ENCODE data around the gene HKDC1.
A peak's percentile ranks its signal among the peaks of the same experiment; 100 is the strongest.

HKDC1 gene

GRCh38 chr10:69261184-69261583, 41.1 kb downstream of the HKDC1 start:
- H3K4me3 ChIP-seq (replicated peaks; ENCODE audit: low read depth, low read length), result no peak overlapping the region
- TF ChIP-seq CTCF (IDR thresholded peaks at IDR 0.05; ENCODE audit: low read length, missing control alignments), result no peak
- DNase-seq (ENCODE audit: low read depth), result no peak

- no peak for TF ChIP-seq CTCF (IDR thresholded peaks at IDR 0.05; ENCODE audit: low read length, missing control alignments)
- no peak for DNase-seq (ENCODE audit: low read depth)
- no peak overlapping the region for H3K4me3 ChIP-seq (replicated peaks; ENCODE audit: low read depth, low read length)
These were observed 42.2 kb downstream of the HKDC1 start for GRCh38 chr10:69262292-69262751.

- H3K4me3 ChIP-seq (replicated peaks; ENCODE audit: low read depth, low read length), result no peak overlapping the region
- no peak for TF ChIP-seq CTCF (IDR thresholded peaks at IDR 0.05; ENCODE audit: low read length, missing control alignments)
- DNase-seq (ENCODE audit: low read depth), result no peak
These were observed 45.4 kb downstream of the HKDC1 start for GRCh38 chr10:69265521-69265920.

- no peak overlapping the region for H3K4me3 ChIP-seq (replicated peaks; ENCODE audit: low read depth, low read length)
- TF ChIP-seq CTCF (IDR thresholded peaks at IDR 0.05; ENCODE audit: low read length, missing control alignments), result no peak
- no peak for DNase-seq (ENCODE audit: low read depth)
These were observed 48.8 kb downstream of the HKDC1 start for GRCh38 chr10:69268761-69269416.

GRCh38 chr10:69269761-69270160, 49.6 kb downstream of the HKDC1 start:
- no peak overlapping the region for H3K4me3 ChIP-seq (replicated peaks; ENCODE audit: low read depth, low read length)
- no peak for TF ChIP-seq CTCF (IDR thresholded peaks at IDR 0.05; ENCODE audit: low read length, missing control alignments)
- DNase-seq (ENCODE audit: low read depth), result peak; percentile 43

GRCh38 chr10:69270990-69271389, 50.9 kb downstream of the HKDC1 start:
- TF ChIP-seq CTCF (IDR thresholded peaks at IDR 0.05; ENCODE audit: low read length, missing control alignments), result no peak
- DNase-seq (ENCODE audit: low read depth), result no peak
- no peak overlapping the region for H3K4me3 ChIP-seq (replicated peaks; ENCODE audit: low read depth, low read length)

GRCh38 chr10:69272624-69273023, 52.5 kb downstream of the HKDC1 start:
- H3K4me3 ChIP-seq (replicated peaks; ENCODE audit: low read depth, low read length), result no peak overlapping the region
- peak; percentile 33 for DNase-seq (ENCODE audit: low read depth)

More at GRCh38 chr10:69272624-69273023, 52.5 kb downstream of the HKDC1 start:
- TF ChIP-seq CTCF (IDR thresholded peaks at IDR 0.05; ENCODE audit: low read length, missing control alignments), result no peak

All from fibroblast of pulmonary artery (primary cell).